Measurements from ENCODE around the gene VAV3.

GRCh38 chr1:107633596-107633995 is 331.4 kb downstream of the VAV3 start:
- TF ChIP-seq GABPA (IDR thresholded peaks at IDR 0.05; ENCODE audit: low read depth) (no peak), CTCF (IDR thresholded peaks at IDR 0.05; ENCODE audit: insufficient read depth, low read length) (no peak), POLR2AphosphoS5 (IDR thresholded peaks at IDR 0.05; ENCODE audit: low read depth) (no peak), REST (IDR thresholded peaks at IDR 0.05; ENCODE audit: insufficient replicate concordance, low read depth) (no peak)
